ENCODE data around the gene LIPC. TPM values are rescaled to one million over a fixed set of nuclear protein-coding genes. Genes with fewer than 3 reads are reported as not detected.

LIPC gene
- total and polyA plus RNA-seq, 2 donors (not counting 3 experiments of a cell fraction or from before 2014, with no cell fraction given) = not detected

DNA sequence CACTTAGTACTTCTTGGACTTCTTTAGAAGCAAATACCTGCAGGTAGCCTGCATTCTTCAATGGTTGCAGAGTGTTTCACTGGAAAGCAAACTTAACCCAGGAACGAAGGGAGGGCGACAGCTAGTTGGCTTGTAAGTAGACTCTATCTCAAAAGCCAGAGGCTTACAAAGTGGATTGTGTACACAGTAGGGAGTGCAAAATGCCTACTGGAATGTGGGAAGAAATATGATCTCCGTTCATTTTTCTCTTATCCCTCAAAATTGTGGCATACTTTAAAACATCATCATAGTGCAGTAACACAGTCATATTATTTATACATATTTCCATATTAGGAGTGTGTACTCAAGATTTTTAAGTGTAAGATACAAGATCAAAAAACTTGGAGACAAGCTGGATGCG lies 155.7 kb downstream of the LIPC start:
- FAIRE-seq (no peak), DNase-seq (ENCODE audit: low read depth, low spot score) (no peak)
- no peaks in the 10 kb centered on the region for H3K9me3 ChIP-seq (replicated peaks; ENCODE audit: control insufficient read depth, insufficient read depth, low read length)
- no peak overlapping the region for H3K4me2 ChIP-seq (ENCODE audit: insufficient read depth, low read length)
- H3K4me3 ChIP-seq (replicated peaks in 1 of 3; ENCODE audit: insufficient read depth in 1 of 3, low read depth in 1 of 3, low read length in 3 of 3) = no peak overlapping the region
- no peaks in the 10 kb centered on the region for H3K79me2 ChIP-seq (ENCODE audit: control insufficient read depth, insufficient read depth, low read length)
- H3K4me1 ChIP-seq (ENCODE audit: control insufficient read depth, extremely low read depth, insufficient read depth, low read length) = no peaks in the 10 kb centered on the region
- no peaks in the 10 kb centered on the region for H4K20me1 ChIP-seq (replicated peaks; ENCODE audit: control insufficient read depth, extremely low read depth, insufficient read depth, low read length)
- ChIA-PET CTCF (no interaction called here), POLR2A (no interaction called here)
- BruUV-seq (replicated peaks) = no TSS peak
- intact Hi-C loops (cut with micrococcal nuclease) = no loop called here
- no peaks in the 10 kb centered on the region for H3K9me1 ChIP-seq (replicated peaks; ENCODE audit: control insufficient read depth, extremely low read depth, insufficient read depth, low read length)
- no peak overlapping the region for H3K9ac ChIP-seq (replicated peaks; ENCODE audit: extremely low read depth, insufficient read depth, low read length)
- no peak overlapping the region for H2AFZ ChIP-seq (ENCODE audit: low read depth, low read length)
- H3K36me3 ChIP-seq (ENCODE audit: control insufficient read depth in 2 of 2, extremely low read depth in 1 of 2, insufficient read depth in 2 of 2, low read length in 2 of 2) = no peaks in the 10 kb centered on the region
- dilution Hi-C loops (cut with MboI; ENCODE audit: extremely low pct_ligation_motif_present, low sequenced_read_pairs) = no loop called here
- no peak overlapping the region for H3K27ac ChIP-seq (ENCODE audit: insufficient read depth, low read depth, low read length)
- H3K27me3 ChIP-seq (ENCODE audit: control insufficient read depth in 2 of 2, insufficient read depth in 2 of 2, low read length in 2 of 2) = no peaks in the 10 kb centered on the region
- TF ChIP-seq POLR2AphosphoS5 (IDR thresholded peaks at IDR 0.05; ENCODE audit: insufficient read depth, low read depth, low read length) = no peak
- TF ChIP-seq POLR2A (IDR thresholded peaks at IDR 0.05; ENCODE audit: low read depth, low read length) = no peak
- no peak for TF ChIP-seq EZH2 (IDR thresholded peaks at IDR 0.05; ENCODE audit: borderline replicate concordance, low read depth, low read length, severe bottlenecking)
- TF ChIP-seq JUN (IDR thresholded peaks at IDR 0.05; ENCODE audit: borderline replicate concordance, insufficient read depth, insufficient read length, low read depth) = no peak
- TF ChIP-seq, protein P1, sequence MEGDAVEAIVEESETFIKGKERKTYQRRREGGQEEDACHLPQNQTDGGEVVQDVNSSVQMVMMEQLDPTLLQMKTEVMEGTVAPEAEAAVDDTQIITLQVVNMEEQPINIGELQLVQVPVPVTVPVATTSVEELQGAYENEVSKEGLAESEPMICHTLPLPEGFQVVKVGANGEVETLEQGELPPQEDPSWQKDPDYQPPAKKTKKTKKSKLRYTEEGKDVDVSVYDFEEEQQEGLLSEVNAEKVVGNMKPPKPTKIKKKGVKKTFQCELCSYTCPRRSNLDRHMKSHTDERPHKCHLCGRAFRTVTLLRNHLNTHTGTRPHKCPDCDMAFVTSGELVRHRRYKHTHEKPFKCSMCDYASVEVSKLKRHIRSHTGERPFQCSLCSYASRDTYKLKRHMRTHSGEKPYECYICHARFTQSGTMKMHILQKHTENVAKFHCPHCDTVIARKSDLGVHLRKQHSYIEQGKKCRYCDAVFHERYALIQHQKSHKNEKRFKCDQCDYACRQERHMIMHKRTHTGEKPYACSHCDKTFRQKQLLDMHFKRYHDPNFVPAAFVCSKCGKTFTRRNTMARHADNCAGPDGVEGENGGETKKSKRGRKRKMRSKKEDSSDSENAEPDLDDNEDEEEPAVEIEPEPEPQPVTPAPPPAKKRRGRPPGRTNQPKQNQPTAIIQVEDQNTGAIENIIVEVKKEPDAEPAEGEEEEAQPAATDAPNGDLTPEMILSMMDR (IDR thresholded peaks at IDR 0.05; ENCODE audit: extremely low read depth in 1 of 2, insufficient read depth in 1 of 2, low read depth in 1 of 2, low read length in 2 of 2) = no peak
- no peak for TF ChIP-seq MYC (IDR thresholded peaks at IDR 0.05; ENCODE audit: low read depth, low read length)
- no peak for TF ChIP-seq FOS (IDR thresholded peaks at IDR 0.05; ENCODE audit: borderline replicate concordance, insufficient read depth, low read length)
- TF ChIP-seq, protein P2, sequence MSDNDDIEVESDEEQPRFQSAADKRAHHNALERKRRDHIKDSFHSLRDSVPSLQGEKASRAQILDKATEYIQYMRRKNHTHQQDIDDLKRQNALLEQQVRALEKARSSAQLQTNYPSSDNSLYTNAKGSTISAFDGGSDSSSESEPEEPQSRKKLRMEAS (IDR thresholded peaks at IDR 0.05; ENCODE audit: insufficient read depth, insufficient read length) = no peak
- TF ChIP-seq GATA2 (IDR thresholded peaks at IDR 0.05; ENCODE audit: insufficient read depth, insufficient read length, low read depth, low read length) = no peak

Measured in endothelial cell of umbilical vein (primary cell).